NB4 (cell line): ENCODE measurements around the gene SCGB2B2.
A peak's percentile ranks its signal among the peaks of the same experiment; 100 is the strongest.
"Not testable (repeated sequence)": the region's sequence is repeated elsewhere in the genome, so short reads cannot be mapped to it uniquely, and the experiment has no call there.

ENCODE experiments used
- DNase-seq: peaks from one replicate; pipeline ENCODE4 v3.0.0; 2010; ENCODE audit warnings: low read depth
- H3K4me3 ChIP-seq: one replicate; pipeline ENCODE4 v1.5.1; 2011; ENCODE audit warnings: mild to moderate bottlenecking, low read depth, low read length, moderate library complexity
- CTCF ChIP-seq: IDR thresholded peaks from one replicate; pipeline ENCODE4 v1.5.1; 2012; ENCODE audit warnings: low read depth, low read length
- MAX ChIP-seq: IDR thresholded peaks from 2 replicates; pipeline ENCODE4 v1.6.1; 2011; ENCODE audit warnings: low read depth, low read length
- MYC ChIP-seq: IDR thresholded peaks from 2 replicates; pipeline ENCODE4 v1.6.1; 2011; ENCODE audit warnings: low read depth, low read length
- POLR2A ChIP-seq: IDR thresholded peaks from 2 replicates; pipeline ENCODE4 v1.6.1; 2011; ENCODE audit warnings: mild to moderate bottlenecking; ENCODE audit not compliant: insufficient read length; ENCODE audit errors: extremely low read depth

SCGB2B2 gene

GRCh38 chr19:34687348-34687747, 10.4 kb upstream of the SCGB2B2 start:
- H3K4me3 ChIP-seq, result no peak overlapping the region
- TF ChIP-seq CTCF (no peak), POLR2A (no peak), MYC (no peak), MAX (no peak)
- no peak for DNase-seq

- no peak overlapping the region for H3K4me3 ChIP-seq
- TF ChIP-seq MAX, result no peak
- DNase-seq, result no peak
Measured at GRCh38 chr19:34686455-34686854, 9.5 kb upstream of the SCGB2B2 start.

GRCh38 chr19:34685266-34685665, 8.3 kb upstream of the SCGB2B2 start:
- DNase-seq, H3K4me3 ChIP-seq: not testable (repeated sequence)

- TF ChIP-seq MYC (no peak), POLR2A (no peak), CTCF (no peak), MAX (no peak)
- DNase-seq, result no peak
- no peak overlapping the region for H3K4me3 ChIP-seq
Measured at GRCh38 chr19:34681478-34681877, 4.5 kb upstream of the SCGB2B2 start.

- TF ChIP-seq MYC (no peak), POLR2A (no peak), MAX (no peak), CTCF (no peak)
- DNase-seq, result no peak
- H3K4me3 ChIP-seq, result peak overlapping the region; percentile 74
Measured at GRCh38 chr19:34678421-34678820, 1.5 kb upstream of the SCGB2B2 start.

- DNase-seq, result no peak
- peak overlapping the region; percentile 74 for H3K4me3 ChIP-seq
- no peak for TF ChIP-seq MAX
- TF ChIP-seq CTCF, result no peak
- TF ChIP-seq POLR2A, result no peak
- no peak for TF ChIP-seq MYC
Measured at GRCh38 chr19:34678085-34678412, 1.1 kb upstream of the SCGB2B2 start.

GRCh38 chr19:34677386-34678084, 576 bp upstream of the SCGB2B2 start, which contains the start of gene ZNF302:
ZNF302 (plus strand) TSS chr19:34677678; CDS start chr19:34678805, 1,127 bp downstream.
- H3K4me3 ChIP-seq, result peak within 1 kb of the TSS; percentile 74
- TF ChIP-seq POLR2A (peak; percentile 67), MYC (no peak), MAX (peak; percentile 28; the same call in 1 of the 2 replicates)
- peak; percentile 95 for DNase-seq
